Left lung (tissue), 10 donors: ENCODE results near the gene PHACTR1. TPM values are rescaled to one million over a fixed set of nuclear protein-coding genes. Genes with fewer than 3 reads are reported as not detected.

Source experiments
- ATAC-seq: fragments of 200-7000 bp; cut with Tn5 transposase; one replicate; pipeline ENCODE4 v1.9.1; 2020; ENCODE audit warnings: moderate library complexity
- DNase-seq, 4 donors: peaks; one replicate each; pipeline ENCODE4 v3.0.0-alpha.2; 2013 to 2020
- H3K27ac ChIP-seq, 2 donors: fragments of 200-600 bp; sonication (generic) in 1 of 2; one replicate each; pipeline versions ENCODE4 v1.5.0 to v1.8.0; 2020 to 2021
- H3K27me3 ChIP-seq, 2 donors: fragments of 200-600 bp; sonication (generic) in 1 of 2; one replicate each; pipeline versions ENCODE4 v1.5.0 to v1.8.0; 2020 to 2021
- H3K36me3 ChIP-seq, 2 donors: fragments of 200-600 bp; sonication (generic) in 1 of 2; one replicate each; pipeline versions ENCODE4 v1.5.0 to v1.8.0; 2020 to 2021
- H3K4me1 ChIP-seq, 2 donors: fragments of 200-600 bp; one replicate each; pipeline ENCODE4 v1.8.0; 2021
- H3K4me3 ChIP-seq, 2 donors: fragments of 200-600 bp; sonication (generic) in 1 of 2; one replicate each; pipeline versions ENCODE4 v1.5.0 to v1.8.0; 2020 to 2021; ENCODE audit warnings: mild to moderate bottlenecking in 1 of 2
- H3K9me3 ChIP-seq, 2 donors: fragments of 200-600 bp; sonication (generic) in 1 of 2; one replicate each; pipeline versions ENCODE4 v1.5.0 to v1.8.0; 2020 to 2021
- CTCF ChIP-seq, 2 donors: fragments of 200-600 bp; sonication (generic) in 1 of 2; IDR thresholded peaks; one replicate each; pipeline versions ENCODE4 v1.5.0 to v1.8.0; 2021; ENCODE audit warnings: antibody characterized with exemption in 2 of 2
- intact Hi-C, 2 donors: fragments of 100-400 bp; cut with DNase I; formaldehyde crosslinking; loops; one replicate each; pipeline versions ENCODE4 v1.11.2 to v1.14.2; 2022
- polyA plus RNA-seq, 6 donors: library from polyadenylated mRNA; unstranded; fragments of 120-200 nt; gene quantifications; one replicate each; pipeline ENCODE4 v1.2.1, GENCODE V29; 2013; ENCODE audit not compliant: insufficient read length in 6 of 6
- total RNA-seq, 2 donors: library from RNA; stranded (reverse); fragmentation: NEBNext Ultra II Directional; extraction: Animal tissue kit (Norgen Biotek cat#: 25700); gene quantifications; one replicate each; pipeline ENCODE4 v1.2.1, GENCODE V29; 2021
- donor health status: DM: no; HTN: yes; CAD: no.
- donor health status: DM: no; HTN: no; CAD: no.

Gene PHACTR1
- total and polyA plus RNA-seq, 8 donors, result 12.1 to 53.3 (median 15.8) TPM

DNA sequence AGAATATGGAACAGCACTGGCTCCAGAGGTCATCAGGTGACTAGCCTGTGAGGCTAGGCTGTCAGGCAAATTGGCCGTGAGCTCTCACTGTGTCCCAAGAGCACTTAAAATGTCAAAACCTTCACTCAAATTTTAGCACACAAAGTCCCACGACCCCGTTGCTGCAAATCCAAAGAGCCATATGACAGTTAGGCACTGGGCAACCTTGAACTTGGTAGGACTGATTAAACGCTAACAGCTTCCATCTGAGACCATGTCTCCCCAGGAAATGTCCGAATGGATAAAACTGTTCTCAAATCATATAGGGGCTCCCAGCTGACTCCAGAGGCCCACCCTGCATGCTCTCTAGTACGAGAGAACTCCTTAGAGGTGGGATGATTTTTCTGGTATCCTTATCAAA lies 196.6 kb downstream of the PHACTR1 start:
- no peak for TF ChIP-seq CTCF (IDR thresholded peaks at IDR 0.05)
- ATAC-seq (no peak), DNase-seq (no peak)
- intact Hi-C loops, result no loop called here
- Histone ChIP-seq H3K27me3 (no peaks in the 10 kb centered on the region), H3K9me3 (no peaks in the 10 kb centered on the region), H3K27ac (no peak overlapping the region), H3K4me3 (no peak overlapping the region), H3K4me1 (no peaks in the 10 kb centered on the region), H3K36me3 (no peaks in the 10 kb centered on the region)

DNA sequence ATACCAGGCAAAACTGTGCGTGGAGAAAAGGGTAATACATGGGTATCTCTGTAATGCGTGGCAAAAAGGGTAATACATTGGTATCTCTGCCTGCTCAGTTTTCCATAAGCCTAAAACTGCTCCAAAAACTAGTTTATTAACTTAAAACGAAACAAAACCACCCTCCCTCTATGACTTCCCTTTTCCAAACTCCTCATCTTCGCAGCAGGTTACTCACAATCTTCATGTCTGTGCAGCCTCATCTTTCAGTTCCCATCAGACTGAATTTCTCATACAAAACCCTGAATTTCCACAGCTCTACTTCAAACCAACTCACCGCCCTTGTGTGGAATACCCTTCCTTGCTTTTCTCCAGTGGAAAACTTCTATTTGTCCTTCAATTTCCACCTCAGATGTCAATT lies 199.4 kb downstream of the PHACTR1 start:
- Histone ChIP-seq H3K4me1 (no peaks in the 10 kb centered on the region), H3K27ac (no peak overlapping the region), H3K9me3 (no peaks in the 10 kb centered on the region), H3K36me3 (no peaks in the 10 kb centered on the region), H3K4me3 (no peak overlapping the region), H3K27me3 (no peaks in the 10 kb centered on the region)
- ATAC-seq (no peak), DNase-seq (no peak)
- TF ChIP-seq CTCF (IDR thresholded peaks at IDR 0.05), result no peak
- intact Hi-C loops, result no loop called here

DNA sequence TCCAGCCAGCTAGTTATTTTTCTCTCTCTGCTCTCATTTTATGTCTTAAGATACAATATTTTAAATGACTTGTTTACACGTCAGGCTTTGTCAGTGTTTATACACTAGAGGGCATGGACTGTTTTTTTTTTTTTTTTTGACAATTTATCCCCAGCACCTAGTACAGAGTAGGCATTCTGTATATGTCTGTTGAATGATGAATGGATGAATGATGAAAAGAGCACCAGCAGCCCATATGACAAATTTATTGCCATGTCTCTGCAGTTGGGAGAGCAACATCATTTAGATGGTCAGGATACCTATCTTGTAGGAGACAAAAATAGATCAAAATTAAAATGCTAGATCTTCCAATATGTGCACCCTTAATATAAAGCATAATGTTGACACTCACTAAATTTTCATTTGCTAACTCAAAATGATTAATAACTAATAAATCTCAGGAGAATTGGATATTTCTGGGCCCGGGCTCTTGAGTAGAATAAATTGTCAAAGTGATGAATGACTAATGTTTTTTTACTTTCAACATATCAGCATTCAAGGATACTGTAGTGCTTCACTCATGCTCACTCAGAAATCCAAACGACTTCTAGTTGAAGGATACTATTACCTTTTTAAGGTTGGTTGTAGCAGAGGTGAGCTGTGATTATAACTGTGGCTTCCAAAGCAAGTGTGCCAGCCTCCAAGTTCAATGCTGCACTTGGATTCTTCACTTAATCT lies 200.0 kb downstream of the PHACTR1 start:
- Histone ChIP-seq H3K4me3 (no peak overlapping the region), H3K4me1 (no peaks in the 10 kb centered on the region), H3K27ac (no peak overlapping the region), H3K27me3 (no peaks in the 10 kb centered on the region), H3K9me3 (no peaks in the 10 kb centered on the region), H3K36me3 (no peaks in the 10 kb centered on the region)
- DNase-seq (no peak), ATAC-seq (no peak)
- intact Hi-C loops, result no loop called here
- no peak for TF ChIP-seq CTCF (IDR thresholded peaks at IDR 0.05)

DNA sequence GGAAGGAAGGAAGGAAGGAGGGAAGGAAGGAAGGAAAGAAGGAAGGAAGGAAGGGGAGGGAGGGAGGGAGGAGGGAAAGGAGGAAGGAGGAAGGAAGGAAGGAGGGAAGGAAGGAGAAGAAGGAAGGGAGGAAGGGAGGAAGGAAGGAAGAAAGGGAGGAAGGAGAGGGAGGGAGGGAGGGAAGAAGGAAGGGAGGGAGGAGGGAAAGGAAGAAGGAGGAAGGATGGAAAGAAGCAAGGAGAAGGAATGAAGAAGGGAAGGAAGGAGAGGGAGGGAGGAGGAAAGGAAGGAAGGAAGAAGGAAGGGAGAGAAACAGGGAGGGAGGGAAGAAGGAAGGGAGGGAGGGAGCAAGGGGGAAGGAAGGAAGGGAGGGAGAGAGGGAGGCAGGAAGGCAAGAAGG lies 204.9 kb downstream of the PHACTR1 start:
- DNase-seq, result no peak
- Histone ChIP-seq H3K27me3 (no peaks in the 10 kb centered on the region), H3K27ac (no peak overlapping the region), H3K4me1 (no peaks in the 10 kb centered on the region), H3K36me3 (no peaks in the 10 kb centered on the region), H3K4me3 (no peak overlapping the region), H3K9me3 (no peaks in the 10 kb centered on the region)
- TF ChIP-seq CTCF (IDR thresholded peaks at IDR 0.05), result no peak
- no peak for ATAC-seq
- intact Hi-C loops, result no loop called here

GRCh38 chr6:12923644-12924235 lies 207.2 kb downstream of the PHACTR1 start:
- Histone ChIP-seq H3K36me3 (no peaks in the 10 kb centered on the region), H3K27ac (no peak overlapping the region), H3K4me1 (no peaks in the 10 kb centered on the region), H3K4me3 (no peak overlapping the region), H3K27me3 (no peaks in the 10 kb centered on the region), H3K9me3 (no peaks in the 10 kb centered on the region)
- ATAC-seq (no peak), DNase-seq (no peak)
- TF ChIP-seq CTCF (IDR thresholded peaks at IDR 0.05), result no peak
- intact Hi-C loops, result no loop called here
